Body of pancreas (tissue), 4 donors: Measurements from ENCODE around the gene PTPRN2.

Experiments
- CTCF ChIP-seq, 7 experiments: fragments of 450-650 bp in 4 of 7; fragments of 200-600 bp in 3 of 7; sonication (generic) in 3 of 7; IDR thresholded peaks; one replicate each; pipeline ENCODE4 v1.5.1; 2016 to 2019; ENCODE audit warnings: antibody characterized with exemption in 7 of 7
- POLR2A ChIP-seq, 3 donors: fragments of 450-650 bp; IDR thresholded peaks; one replicate each; pipeline ENCODE4 v1.6.1; 2016; ENCODE audit warnings: antibody characterized with exemption in 3 of 3, mild to moderate bottlenecking in 2 of 3

GRCh38 chr7:157794746-157795065 lies 792.9 kb downstream of the PTPRN2 start:
- no peak for TF ChIP-seq POLR2A (IDR thresholded peaks at IDR 0.05)
- TF ChIP-seq CTCF (IDR thresholded peaks at IDR 0.05): no peak
